Measurements from ENCODE around the gene NEK11. TPM values are rescaled to one million over a fixed set of nuclear protein-coding genes. Genes with fewer than 3 reads are reported as not detected.

NEK11 gene
- polyA plus RNA-seq, 1 donor (not counting 4 experiments of a cell fraction or from before 2014, with no cell fraction given): 9.4 TPM

GRCh38 chr3:131140891-131141290 lies 114.2 kb downstream of the NEK11 start:
- H3K36me3 ChIP-seq (ENCODE audit: control insufficient read depth in 2 of 2, extremely low read depth in 1 of 2, insufficient read depth in 2 of 2, low read length in 2 of 2): no peaks in the 10 kb centered on the region
- no peaks in the 10 kb centered on the region for H3K9me3 ChIP-seq (ENCODE audit: control insufficient read depth, low read depth, low read length)
- no peak overlapping the region for H3K4me3 ChIP-seq (ENCODE audit: control insufficient read depth in 2 of 3, extremely low read depth in 1 of 3, insufficient read depth in 2 of 3, low read depth in 1 of 3, low read length in 3 of 3)
- H3K4me2 ChIP-seq (ENCODE audit: control insufficient read depth, extremely low read depth, insufficient read depth, low read depth, low read length): no peak overlapping the region
- H3K79me2 ChIP-seq (ENCODE audit: control insufficient read depth, insufficient read depth, low read length): no peaks in the 10 kb centered on the region
- DNase-seq (ENCODE audit: low read depth, low spot score) (no peak), FAIRE-seq (no peak)
- no peaks in the 10 kb centered on the region for H4K20me1 ChIP-seq (ENCODE audit: control insufficient read depth, extremely low read depth, insufficient read depth, low read length)
- H2AFZ ChIP-seq (ENCODE audit: control insufficient read depth, low read length): no peak overlapping the region
- H3K27me3 ChIP-seq (ENCODE audit: control insufficient read depth, extremely low read depth, insufficient read depth, low read length): no peaks in the 10 kb centered on the region
- dilution Hi-C loops (cut with MboI; ENCODE audit: extremely low pct_ligation_motif_present, low sequenced_read_pairs): no loop called here
- no peaks in the 10 kb centered on the region for H3K4me1 ChIP-seq (ENCODE audit: control insufficient read depth, extremely low read depth, insufficient read depth, low read length)
- H3K9ac ChIP-seq (ENCODE audit: control insufficient read depth, extremely low read depth, insufficient read depth, low read length): no peak overlapping the region
- H3K9me1 ChIP-seq (ENCODE audit: control insufficient read depth, extremely low read depth, insufficient read depth, low read length): no peaks in the 10 kb centered on the region
- H3K27ac ChIP-seq (ENCODE audit: control insufficient read depth, insufficient read depth, low read length): no peak overlapping the region
- TF ChIP-seq EZH2 (IDR thresholded peaks at IDR 0.05; ENCODE audit: low read length) (no peak), CTCF (optimal IDR thresholded peaks at IDR 0.05 in 1 of 3, IDR thresholded peaks at IDR 0.05 in 1 of 3, conservative IDR thresholded peaks at IDR 0.05 in 1 of 3; ENCODE audit: extremely low read depth in 1 of 3, insufficient read depth in 2 of 3, low read length in 3 of 3) (no peak)

DNA sequence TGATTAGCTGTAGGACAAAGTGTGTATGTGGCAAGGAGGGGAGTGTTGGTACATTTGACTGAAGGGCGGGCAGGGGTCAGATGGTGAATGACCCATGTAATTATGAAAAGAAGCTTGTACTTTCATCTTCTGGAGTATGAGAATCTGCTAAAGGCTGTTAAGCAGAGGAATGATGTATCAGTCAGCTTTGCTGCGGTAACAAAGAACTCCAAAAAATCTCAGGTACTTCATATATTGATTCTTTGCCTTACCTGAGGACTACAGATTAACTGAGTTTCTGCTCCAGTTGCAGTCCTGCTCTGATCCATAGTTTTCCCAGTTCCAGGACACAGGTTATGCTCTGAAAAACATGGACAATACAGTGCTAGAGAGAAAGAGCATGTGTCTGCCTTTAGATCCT lies 115.1 kb downstream of the NEK11 start:
- H3K36me3 ChIP-seq (ENCODE audit: control insufficient read depth in 2 of 2, extremely low read depth in 1 of 2, insufficient read depth in 2 of 2, low read length in 2 of 2): no peaks in the 10 kb centered on the region
- no peak overlapping the region for H3K27ac ChIP-seq (ENCODE audit: control insufficient read depth, insufficient read depth, low read length)
- H3K27me3 ChIP-seq (ENCODE audit: control insufficient read depth, extremely low read depth, insufficient read depth, low read length): no peaks in the 10 kb centered on the region
- H3K79me2 ChIP-seq (ENCODE audit: control insufficient read depth, insufficient read depth, low read length): no peaks in the 10 kb centered on the region
- no peak overlapping the region for H3K4me2 ChIP-seq (ENCODE audit: control insufficient read depth, extremely low read depth, insufficient read depth, low read depth, low read length)
- H3K9ac ChIP-seq (ENCODE audit: control insufficient read depth, extremely low read depth, insufficient read depth, low read length): no peak overlapping the region
- H3K9me1 ChIP-seq (ENCODE audit: control insufficient read depth, extremely low read depth, insufficient read depth, low read length): no peaks in the 10 kb centered on the region
- H3K4me3 ChIP-seq (ENCODE audit: control insufficient read depth in 2 of 3, extremely low read depth in 1 of 3, insufficient read depth in 2 of 3, low read depth in 1 of 3, low read length in 3 of 3): no peak overlapping the region
- no peaks in the 10 kb centered on the region for H3K9me3 ChIP-seq (ENCODE audit: control insufficient read depth, low read depth, low read length)
- FAIRE-seq: no peak
- no peaks in the 10 kb centered on the region for H3K4me1 ChIP-seq (ENCODE audit: control insufficient read depth, extremely low read depth, insufficient read depth, low read length)
- dilution Hi-C loops (cut with MboI; ENCODE audit: extremely low pct_ligation_motif_present, low sequenced_read_pairs): no loop called here
- no peak for DNase-seq (ENCODE audit: low read depth, low spot score)
- TF ChIP-seq EZH2 (IDR thresholded peaks at IDR 0.05; ENCODE audit: low read length) (no peak), CTCF (optimal IDR thresholded peaks at IDR 0.05 in 1 of 3, IDR thresholded peaks at IDR 0.05 in 1 of 3, conservative IDR thresholded peaks at IDR 0.05 in 1 of 3; ENCODE audit: extremely low read depth in 1 of 3, insufficient read depth in 2 of 3, low read length in 3 of 3) (no peak)
- H4K20me1 ChIP-seq (ENCODE audit: control insufficient read depth, extremely low read depth, insufficient read depth, low read length): no peaks in the 10 kb centered on the region
- H2AFZ ChIP-seq (ENCODE audit: control insufficient read depth, low read length): no peak overlapping the region

Data from keratinocyte (primary cell).